Stimulated activated CD4-positive, alpha-beta T cell treated with anti-CD3 and anti-CD28 coated beads, TNF-alpha, amount 100 ng/mL, for 48 hours (primary cell): ENCODE results near the gene ZMYND8.
"Not testable (repeated sequence)": the region's sequence is repeated elsewhere in the genome, so short reads cannot be mapped to it uniquely, and the experiment has no call there.

Source experiments
- DNase-seq, 3 donors: peaks; one replicate each; pipeline ENCODE4 v3.0.0-alpha.2; 2020; ENCODE audit warnings: low read depth in 3 of 3

ZMYND8 gene

GRCh38 chr20:47225458-47225857 lies 131.0 kb downstream of the ZMYND8 start:
- DNase-seq = no peak

DNA sequence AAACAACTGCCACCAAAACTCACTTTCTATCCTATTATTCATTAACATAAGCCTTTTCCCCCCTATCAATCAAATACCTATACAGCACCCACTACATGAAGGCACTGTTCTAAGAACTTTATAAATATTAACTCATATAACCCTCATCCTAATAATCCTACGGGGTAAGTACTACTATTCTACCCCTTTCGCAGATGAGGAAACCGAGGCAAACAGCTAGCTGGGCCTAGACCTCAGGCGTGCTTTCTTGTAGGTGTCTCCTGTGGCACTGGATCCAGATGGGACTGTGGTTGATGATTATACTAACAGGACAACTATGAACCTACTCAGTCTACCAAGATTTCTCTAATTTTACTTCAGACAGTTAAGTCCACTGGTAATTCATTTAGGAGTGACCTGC lies 131.6 kb downstream of the ZMYND8 start:
- DNase-seq = no peak

DNA sequence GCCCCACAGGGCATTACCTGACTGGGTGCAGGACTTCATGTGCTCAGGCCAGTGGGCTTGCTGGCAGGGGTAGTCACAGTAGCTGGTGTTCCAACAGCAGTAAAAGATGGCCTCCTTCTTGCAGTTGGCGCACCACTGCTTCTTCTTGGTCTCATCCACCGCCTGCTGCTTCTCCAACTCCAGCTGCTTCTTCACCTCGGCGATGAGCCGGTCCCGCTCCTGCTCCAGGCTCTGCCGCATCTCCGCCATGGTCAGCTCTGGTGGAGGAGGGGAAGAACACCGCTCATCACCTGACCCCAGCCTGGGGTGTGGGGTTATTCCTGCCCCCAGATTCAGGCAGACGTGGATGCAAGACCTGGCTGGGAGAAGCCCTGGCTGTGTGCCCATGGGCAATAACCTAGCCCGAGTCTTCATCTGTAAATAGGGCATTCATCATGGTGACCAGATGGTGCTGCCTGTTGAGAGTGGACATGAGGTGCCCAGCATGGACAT lies 132.2 kb downstream of the ZMYND8 start:
- DNase-seq = no peak

DNA sequence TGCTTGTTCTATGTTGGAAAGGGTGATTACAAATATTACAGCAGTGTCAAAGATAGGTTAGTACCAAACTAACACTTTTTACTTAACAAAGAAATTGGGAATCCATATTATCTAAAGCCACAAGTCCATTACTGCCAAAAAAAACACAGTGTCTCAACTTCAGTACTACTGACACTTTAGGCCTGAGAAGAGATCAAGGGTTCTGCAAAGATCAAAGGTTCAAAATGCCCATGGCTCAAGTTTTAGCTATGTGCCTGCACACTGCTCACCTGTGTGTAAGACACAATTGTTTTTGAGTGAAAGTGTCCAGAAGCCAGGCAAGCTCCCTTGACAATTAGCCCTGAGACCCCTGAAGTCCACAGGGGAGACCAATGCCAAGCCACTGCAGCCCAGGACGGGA lies 132.6 kb downstream of the ZMYND8 start:
- no peak for DNase-seq

- no peak for DNase-seq
Measured at GRCh38 chr20:47222468-47223119, 133.9 kb downstream of the ZMYND8 start.

DNA sequence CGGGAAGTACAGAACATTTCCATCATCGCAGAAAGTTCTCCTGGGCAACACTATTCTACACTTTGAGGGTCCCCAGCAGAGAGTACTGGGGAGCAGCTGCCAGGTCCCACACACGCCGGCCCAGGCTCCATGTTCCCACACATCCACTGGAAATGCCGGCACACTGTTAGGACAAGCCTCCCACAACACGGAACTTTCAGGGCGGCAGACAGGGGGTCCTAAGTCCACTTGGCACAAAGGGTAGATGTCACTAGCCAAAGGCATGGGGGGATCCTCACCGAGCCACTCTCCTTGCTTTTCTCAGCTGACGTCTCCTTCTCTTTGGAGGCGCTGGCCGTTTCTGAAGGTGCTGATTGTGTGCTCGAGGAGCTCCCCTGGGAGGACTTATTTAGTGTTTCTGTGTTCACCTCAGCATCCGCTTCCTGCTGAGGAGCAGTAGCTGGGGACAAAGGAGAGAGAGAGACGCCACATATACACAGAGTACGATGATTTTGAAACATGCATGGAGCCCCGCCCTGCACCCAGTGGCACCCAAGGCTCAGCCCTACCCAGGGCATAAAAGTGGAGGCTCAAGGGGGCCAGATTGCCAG lies 135.4 kb downstream of the ZMYND8 start:
- DNase-seq = no peak

- DNase-seq = peak; percentile 24 to 50 (median 31)
Measured at GRCh38 chr20:47220161-47220582, 136.3 kb downstream of the ZMYND8 start.

DNA sequence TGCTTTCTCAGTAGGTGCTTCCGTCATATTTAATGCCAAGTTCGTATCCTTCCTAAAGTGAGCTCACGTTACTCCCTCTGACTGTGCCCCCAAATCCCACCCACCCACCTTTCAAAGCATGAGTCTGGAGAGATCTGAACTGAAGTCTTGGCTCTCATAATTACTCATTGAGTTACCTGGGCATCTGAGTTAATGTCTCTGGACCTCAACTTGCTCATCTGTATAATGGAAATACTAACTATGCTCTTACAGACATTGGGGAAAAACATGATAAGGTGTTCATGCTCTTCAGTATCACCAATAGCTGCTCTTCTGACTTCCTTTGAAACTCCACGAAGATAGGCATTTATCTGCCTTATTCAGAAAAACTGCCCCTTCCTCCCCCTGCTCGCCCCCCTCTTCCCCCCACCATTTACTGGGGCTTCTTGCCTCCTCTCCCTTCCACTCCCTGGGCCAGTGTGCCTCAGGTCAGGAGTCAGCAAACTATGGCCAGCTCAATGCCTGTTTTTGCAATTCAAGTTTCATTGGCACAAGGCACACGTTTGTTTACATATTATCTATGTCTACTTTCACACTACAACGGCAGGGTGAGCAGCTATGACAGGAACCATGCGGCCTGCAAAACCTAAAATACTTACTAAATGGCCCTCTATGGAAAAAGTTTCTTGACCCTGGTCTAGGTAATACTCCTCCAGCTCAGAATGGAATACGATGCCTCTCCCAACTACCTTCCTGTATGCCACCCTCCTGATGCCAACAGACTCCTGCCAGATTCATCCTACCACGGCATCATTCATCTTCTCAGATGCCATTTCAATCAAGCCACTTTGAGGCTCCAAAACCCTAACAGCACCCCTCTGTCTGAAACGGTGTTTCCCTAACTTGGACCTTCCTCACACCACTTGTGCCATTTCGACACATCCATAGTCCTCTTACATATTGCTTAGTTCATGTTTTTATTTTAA lies 138.7 kb downstream of the ZMYND8 start:
- DNase-seq = no peak

DNA sequence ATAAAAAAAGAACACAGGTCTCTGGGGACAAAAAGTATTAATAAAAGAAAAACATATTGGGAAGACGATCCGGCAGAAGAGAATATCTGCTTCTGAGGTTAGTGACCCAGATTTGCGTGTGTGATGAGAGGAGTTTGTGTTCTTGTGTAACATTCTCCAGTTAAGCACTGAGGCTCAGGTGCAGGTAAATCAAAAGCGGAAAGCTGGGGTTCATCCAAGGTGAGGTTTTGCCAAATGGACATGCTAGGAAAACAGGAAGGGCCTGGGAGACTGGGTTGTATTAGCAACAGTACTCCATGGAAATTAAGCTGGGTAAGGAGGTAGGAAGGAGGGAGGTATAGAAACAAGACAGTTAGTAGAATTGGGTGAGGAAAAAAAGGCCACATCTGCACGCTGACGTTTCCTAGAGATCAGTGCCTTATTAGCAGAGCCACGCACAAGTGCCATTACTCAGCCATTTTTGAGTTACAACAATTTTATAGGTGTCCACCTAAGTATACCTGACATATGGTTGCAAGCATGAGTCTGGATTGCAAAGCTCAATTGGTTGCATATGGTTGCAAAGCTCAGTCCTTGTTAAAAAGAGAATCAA lies 139.6 kb downstream of the ZMYND8 start:
- DNase-seq = no peak

GRCh38 chr20:47215653-47216397 lies 140.7 kb downstream of the ZMYND8 start:
- no peak for DNase-seq

- no peak for DNase-seq
Measured at GRCh38 chr20:47213966-47214365, 142.5 kb downstream of the ZMYND8 start.

GRCh38 chr20:47212606-47213207 lies 143.8 kb downstream of the ZMYND8 start:
- DNase-seq = no peak

DNA sequence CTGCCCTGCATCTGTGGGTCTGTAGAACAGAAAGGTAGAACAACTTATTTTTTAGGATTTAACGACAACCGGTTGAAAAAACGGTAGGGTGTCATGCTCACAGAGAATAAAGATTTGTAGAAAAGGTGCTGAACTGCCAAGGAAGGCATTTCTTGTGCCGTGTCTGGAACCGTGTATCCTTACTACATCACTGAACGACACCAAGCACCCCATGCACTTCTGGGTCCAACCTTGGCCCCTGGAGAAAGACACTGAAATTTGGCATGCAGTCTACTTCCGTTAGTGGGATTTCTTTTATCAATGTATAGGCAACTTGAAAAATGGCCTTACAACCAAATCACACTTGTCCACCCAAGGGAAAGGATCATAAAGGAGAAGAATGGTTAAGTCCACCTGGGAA lies 145.5 kb downstream of the ZMYND8 start:
- no peak for DNase-seq

- DNase-seq = no peak
Measured at GRCh38 chr20:47210470-47210869, 146.0 kb downstream of the ZMYND8 start.

DNA sequence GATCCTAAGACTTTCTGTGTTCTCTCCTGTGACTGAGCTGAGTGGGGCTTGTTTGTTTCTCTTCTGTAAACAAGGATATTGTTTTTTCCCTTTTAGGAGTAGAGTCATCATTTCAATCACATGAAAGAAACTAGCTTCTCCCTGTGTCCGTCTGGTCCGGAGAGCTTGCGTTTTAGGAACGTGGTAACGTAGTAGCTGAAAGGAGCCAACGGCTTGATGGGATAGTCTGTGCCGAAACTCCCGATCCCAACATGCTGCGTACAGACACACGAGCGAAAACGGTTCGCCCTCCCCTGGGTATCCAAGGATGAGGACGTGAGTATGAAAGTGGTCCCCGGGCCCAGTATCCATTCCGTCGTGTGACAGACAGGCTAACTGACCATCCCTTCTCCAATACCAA lies 146.5 kb downstream of the ZMYND8 start:
- no peak for DNase-seq

DNA sequence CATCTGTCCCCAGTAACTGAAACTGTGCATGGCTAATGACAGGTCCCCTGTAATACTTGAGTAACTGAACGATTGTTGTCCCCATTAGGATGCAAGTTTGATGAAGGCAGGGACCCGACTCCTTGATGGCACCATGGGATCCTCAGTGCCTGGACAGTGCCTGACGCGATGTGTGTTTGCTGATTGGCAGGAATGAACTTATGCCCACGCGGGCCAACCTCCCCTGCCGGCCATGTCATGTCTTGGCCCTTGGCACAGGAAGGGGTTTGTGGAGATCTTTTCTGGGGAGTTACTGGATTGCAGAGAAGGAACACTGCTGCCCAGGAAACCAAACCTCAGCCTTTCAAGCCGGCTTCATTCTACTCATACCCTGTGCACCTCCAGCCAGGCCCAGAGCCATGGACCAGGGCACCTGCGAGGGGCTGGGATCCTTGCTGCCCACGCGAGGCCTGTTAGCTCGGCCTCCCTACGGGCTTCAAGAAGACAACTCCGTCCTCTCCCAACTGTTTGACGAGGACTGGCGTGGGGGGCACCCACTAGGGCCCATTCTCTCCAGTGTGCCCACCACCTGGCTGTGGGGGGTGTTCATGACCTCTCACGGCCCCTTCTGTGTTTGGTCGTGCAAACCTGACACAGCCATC lies 147.8 kb downstream of the ZMYND8 start:
- DNase-seq = no peak

- no peak for DNase-seq
Measured at GRCh38 chr20:47206962-47207641, 149.4 kb downstream of the ZMYND8 start.

DNA sequence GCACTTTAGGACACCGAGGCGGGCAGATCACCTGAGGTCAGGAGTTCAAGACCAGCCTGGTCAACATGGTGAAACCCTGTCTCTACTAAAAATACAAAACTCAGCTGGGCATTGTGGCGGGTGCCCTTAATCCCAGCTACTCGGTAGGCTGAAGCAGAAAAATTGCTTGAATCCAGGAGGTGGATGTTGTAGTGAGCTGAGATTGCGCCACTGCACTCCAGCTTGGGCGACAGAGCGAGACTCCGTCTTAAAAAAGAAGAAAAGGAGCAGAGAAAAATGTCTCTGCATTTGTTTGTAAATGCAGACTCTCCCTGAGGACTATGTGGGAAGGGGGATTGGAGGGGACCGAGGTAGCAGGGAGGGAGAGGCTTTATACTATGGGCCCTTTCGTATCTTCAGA lies 149.9 kb downstream of the ZMYND8 start:
- not testable (repeated sequence) for DNase-seq

DNA sequence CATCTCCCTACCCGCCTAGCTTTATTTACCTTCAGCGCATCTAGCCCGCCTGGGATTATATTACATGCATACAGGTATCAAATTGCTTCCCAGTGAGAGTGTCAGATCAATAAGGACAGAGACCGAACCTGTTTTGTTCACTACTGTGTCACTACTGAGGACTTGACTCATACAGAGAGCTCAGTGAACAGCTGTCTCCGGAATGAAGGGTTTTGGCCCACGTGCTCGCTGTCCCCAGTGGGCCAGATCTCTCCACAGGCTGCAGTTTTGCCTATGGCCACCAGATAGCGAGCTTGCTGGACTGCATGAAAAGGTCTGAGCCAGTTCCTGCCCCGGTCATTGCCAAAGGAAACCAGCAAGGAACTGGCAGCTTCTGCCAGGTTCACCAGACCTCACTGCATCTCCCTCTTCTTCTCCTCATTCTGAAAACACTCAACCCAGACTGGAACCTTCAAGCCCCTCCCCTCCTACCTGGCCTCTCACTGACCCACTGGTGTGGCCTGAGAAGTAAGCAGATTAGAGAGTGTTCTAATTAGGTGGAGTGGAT lies 150.8 kb downstream of the ZMYND8 start:
- DNase-seq = peak in 1 of 3 donors; percentile 49

DNA sequence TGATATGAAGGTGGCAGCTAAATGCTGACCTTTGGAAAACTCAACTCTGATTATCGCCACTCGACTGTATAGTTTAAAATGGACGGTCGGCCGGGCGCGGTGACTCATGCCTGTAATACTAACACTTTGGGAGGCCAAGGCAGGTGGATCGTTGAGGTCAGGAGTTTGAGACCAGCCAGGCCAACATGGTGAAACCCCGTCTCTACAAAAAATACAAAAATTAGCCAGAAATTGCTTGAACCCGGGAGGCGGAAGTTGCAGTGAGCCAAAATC lies 151.7 kb downstream of the ZMYND8 start:
- not testable (repeated sequence) for DNase-seq
